ENCODE data around the gene FMNL2. TPM values are rescaled to one million over a fixed set of nuclear protein-coding genes. Genes with fewer than 3 reads are reported as not detected.

The FMNL2 gene
- total and polyA plus RNA-seq, 2 of the 4 experiments (the other 2 are of a cell fraction), result 10.9 to 11.4 TPM

GRCh38 chr2:152395572-152395971 is 60.6 kb downstream of the FMNL2 start:
- peaks cover 3% of the 10 kb centered on the region; the same call in 1 of the 2 replicates for H3K4me1 ChIP-seq (ENCODE audit: control insufficient read depth, insufficient read depth, low read length)
- no peaks in the 10 kb centered on the region for H4K20me1 ChIP-seq (ENCODE audit: insufficient read depth, low read length)
- POLR2A ChIA-PET (ENCODE audit: unreplicated experiment), result no interaction called here
- no peak overlapping the region for H3K4me3 ChIP-seq (ENCODE audit: insufficient read depth, low read depth, low read length)
- H2AK5ac ChIP-seq (ENCODE audit: low read depth, low read length), result no peak overlapping the region
- ATAC-seq (ENCODE audit: low read depth), result no peak
- dilution Hi-C loops (cut with HindIII; ENCODE audit: low sequenced_read_pairs, unreplicated experiment) (no loop called here), intact Hi-C loops (cut with micrococcal nuclease) (no loop called here), in situ Hi-C loops (cut with MboI; ENCODE audit: low sequenced_read_pairs) (no loop called here)
- CTCF ChIA-PET, result no interaction called here
- H3K9ac ChIP-seq (ENCODE audit: low read depth, low read length), result no peak overlapping the region
- H3K23ac ChIP-seq (ENCODE audit: low read depth, low read length), result no peak overlapping the region
- no peaks in the 10 kb centered on the region for H3K27me3 ChIP-seq (ENCODE audit: control insufficient read depth, insufficient read depth, low read length)
- H3K9me3 ChIP-seq (ENCODE audit: control insufficient read depth, insufficient read depth, low read length), result no peaks in the 10 kb centered on the region
- no peaks in the 10 kb centered on the region for H3K9me1 ChIP-seq (ENCODE audit: insufficient read depth, low read length)
- no peak overlapping the region for H4K91ac ChIP-seq (ENCODE audit: insufficient read depth, low read depth, low read length)
- H4K8ac ChIP-seq (ENCODE audit: low read depth in 2 of 2, low read length in 2 of 2), result no peak overlapping the region
- no peak overlapping the region for H2BK20ac ChIP-seq (ENCODE audit: low read depth, low read length)
- H2BK120ac ChIP-seq (ENCODE audit: low read depth, low read length), result no peak overlapping the region
- no peak overlapping the region for H2BK15ac ChIP-seq (ENCODE audit: low read depth, low read length)
- DNase-seq, result no peak
- H3K4ac ChIP-seq (ENCODE audit: low read depth, low read length), result no peak overlapping the region
- no peak overlapping the region for H3K27ac ChIP-seq (ENCODE audit: insufficient read depth, low read length)
- TF ChIP-seq FOS (IDR thresholded peaks at IDR 0.05; ENCODE audit: low read depth, low read length), result no peak
- TF ChIP-seq USF2 (IDR thresholded peaks at IDR 0.05; ENCODE audit: low read depth, low read length), result no peak
- no peak for TF ChIP-seq MXI1 (IDR thresholded peaks at IDR 0.05; ENCODE audit: borderline replicate concordance, low read depth, low read length)
- TF ChIP-seq ELK1 (IDR thresholded peaks at IDR 0.05; ENCODE audit: borderline replicate concordance, low read depth, low read length), result no peak
- TF ChIP-seq RCOR1 (IDR thresholded peaks at IDR 0.05; ENCODE audit: insufficient replicate concordance, low read length), result no peak
- no peak for TF ChIP-seq RAD21 (IDR thresholded peaks at IDR 0.05; ENCODE audit: low read length)
- no peak for TF ChIP-seq NFE2L2 (IDR thresholded peaks at IDR 0.05; ENCODE audit: low read depth, low read length)
- TF ChIP-seq CHD1 (IDR thresholded peaks at IDR 0.05; ENCODE audit: low read depth, low read length), result no peak
- TF ChIP-seq BHLHE40 (IDR thresholded peaks at IDR 0.05; ENCODE audit: low read depth, low read length), result no peak
- TF ChIP-seq CEBPB (IDR thresholded peaks at IDR 0.05; ENCODE audit: low read depth, low read length), result no peak
- TF ChIP-seq MAZ (IDR thresholded peaks at IDR 0.05; ENCODE audit: borderline replicate concordance, low read depth, low read length), result no peak
- TF ChIP-seq RFX5 (IDR thresholded peaks at IDR 0.05; ENCODE audit: low read depth, low read length), result no peak
- TF ChIP-seq CTCF (conservative IDR thresholded peaks at IDR 0.05; ENCODE audit: low read depth, low read length), result no peak
- no peak overlapping the region for H3K14ac ChIP-seq (replicated peaks; ENCODE audit: low read depth, low read length)
- H3K56ac ChIP-seq (ENCODE audit: extremely low read depth, insufficient read depth, low read length), result no peak overlapping the region
- H3K36me3 ChIP-seq (ENCODE audit: control insufficient read depth, insufficient read depth, low read length), result no peaks in the 10 kb centered on the region
- no peak overlapping the region for H2AFZ ChIP-seq (replicated peaks; ENCODE audit: low read length, poor library complexity)
- no peak overlapping the region for H3K18ac ChIP-seq (ENCODE audit: low read depth, low read length)
- no peak overlapping the region for H3K4me2 ChIP-seq (ENCODE audit: low read depth, low read length)
- H4K5ac ChIP-seq (ENCODE audit: low read depth, low read length), result no peak overlapping the region
- peaks cover 21 to 24% of the 10 kb centered on the region in 2 experiments; a peak in 3 of 4 replicates for H3K79me1 ChIP-seq (ENCODE audit: low read depth in 1 of 2, low read length in 2 of 2)
- no peak overlapping the region for H2BK5ac ChIP-seq (ENCODE audit: low read depth, low read length, poor library complexity, severe bottlenecking)
- H2AK9ac ChIP-seq (replicated peaks; ENCODE audit: low read depth, low read length, poor library complexity), result no peak overlapping the region
- BruUV-seq (replicated peaks), result no TSS peak
- WGBS, 2 experiments (ENCODE audit: extremely low coverage in 2 of 2, insufficient read length in 1 of 2), result no CpG with 5 or more reads among the region's 6 CpGs

Measured in IMR-90 (cell line).